Bronchial epithelial cell (primary cell): ENCODE results near the gene ZNF296. TPM values are rescaled to one million over a fixed set of nuclear protein-coding genes. Genes with fewer than 3 reads are reported as not detected.
A peak's percentile ranks its signal among the peaks of the same experiment; 100 is the strongest.

Experiments used
- DNase-seq: peaks from one replicate; pipeline ENCODE4 v3.0.0-alpha.2; 2010; ENCODE audit warnings: low read depth
- FAIRE-seq: peaks from 2 replicates; lab custom pipeline; 2011; peaks lifted over from hg19 to GRCh38; lab: Jason Lieb, UNC
- H3K27me3 ChIP-seq: 2 replicates; pipeline ENCODE4 v1.5.1; 2011; ENCODE audit warnings: low read length; ENCODE audit not compliant: control insufficient read depth, insufficient read depth
- H3K36me3 ChIP-seq: 2 replicates; pipeline ENCODE4 v1.5.1; 2011; ENCODE audit warnings: low read length; ENCODE audit not compliant: control insufficient read depth, insufficient read depth
- H3K4me3 ChIP-seq: 2 replicates; pipeline ENCODE4 v1.5.1; 2011; ENCODE audit warnings: mild to moderate bottlenecking, low read depth, low read length, control low read depth
- CTCF ChIP-seq: IDR thresholded peaks from 2 replicates; pipeline ENCODE4 v1.5.1; 2011; ENCODE audit warnings: mild to moderate bottlenecking, moderate library complexity, low read length, control low read depth, inconsistent platforms; ENCODE audit not compliant: insufficient read depth, severe bottlenecking
- total RNA-seq: library from RNA; depleted of rRNA; stranded (reverse); fragments of >200 nt; gene quantifications from 2 replicates; pipeline ENCODE4 v1.2.1, GENCODE V29; 2014

ZNF296 gene
- total RNA-seq, 1 donor from 2014 or later = under 0.01 TPM

DNA sequence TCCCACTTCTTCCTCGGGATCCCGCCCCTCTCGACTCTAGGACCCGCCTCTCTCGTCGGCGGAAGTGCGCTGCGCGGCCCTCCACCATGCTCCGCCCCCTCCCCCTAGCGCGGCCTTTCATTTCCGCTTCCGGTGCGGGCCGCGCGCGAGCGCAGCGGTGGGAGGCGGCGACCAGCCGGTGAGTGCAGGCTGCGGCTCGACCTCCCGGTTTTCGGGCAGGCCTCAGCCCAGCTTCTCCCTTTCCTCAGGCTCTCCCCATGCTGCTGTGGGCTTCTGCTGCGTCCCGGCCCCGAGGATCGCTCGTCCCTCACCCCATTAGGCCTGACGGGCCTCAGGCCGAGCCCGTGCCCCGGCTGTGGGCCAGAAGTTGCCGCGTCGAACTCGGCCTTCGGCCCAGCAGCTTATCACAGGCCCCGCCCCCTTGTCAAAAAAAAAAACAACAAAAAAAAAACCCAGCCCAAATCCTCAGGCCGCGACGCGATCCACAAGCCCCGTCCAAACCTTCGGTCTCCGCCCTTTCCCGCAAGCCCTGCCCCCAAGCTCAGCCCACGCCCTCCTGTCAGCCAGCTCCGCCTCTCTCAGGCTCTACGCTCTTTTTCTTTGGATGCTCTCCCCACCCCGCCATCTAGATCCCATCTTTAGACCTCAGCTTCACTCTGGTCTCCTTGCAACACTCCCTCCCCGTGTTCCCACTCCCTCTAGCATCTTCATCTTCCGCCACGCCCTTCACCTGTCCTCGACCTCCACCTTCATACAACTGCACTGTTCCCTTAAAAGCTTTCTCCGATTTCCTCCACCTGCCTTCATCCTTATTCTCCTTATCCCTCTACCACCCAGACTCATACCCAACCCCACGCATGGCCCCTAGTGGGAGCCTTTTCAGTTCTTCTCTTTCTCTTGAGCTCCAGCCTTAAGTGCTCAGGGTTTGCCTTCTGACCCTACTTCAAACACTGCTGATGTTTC, 37.1 kb downstream of the ZNF296 start, which contains the start of gene CLASRP:
TSS of gene CLASRP (plus strand) at position 115 of the 963 bp plus-strand sequence. CDS start 1,168 bp downstream, outside the sequence.
- FAIRE-seq (no peak), DNase-seq (peak; percentile 69)
- Histone ChIP-seq H3K36me3 (peaks cover 19% of the 10 kb centered on the region), H3K4me3 (peak within 1 kb of the TSS; percentile 61), H3K27me3 (no peaks in the 10 kb centered on the region)
- TF ChIP-seq CTCF = no peak

DNA sequence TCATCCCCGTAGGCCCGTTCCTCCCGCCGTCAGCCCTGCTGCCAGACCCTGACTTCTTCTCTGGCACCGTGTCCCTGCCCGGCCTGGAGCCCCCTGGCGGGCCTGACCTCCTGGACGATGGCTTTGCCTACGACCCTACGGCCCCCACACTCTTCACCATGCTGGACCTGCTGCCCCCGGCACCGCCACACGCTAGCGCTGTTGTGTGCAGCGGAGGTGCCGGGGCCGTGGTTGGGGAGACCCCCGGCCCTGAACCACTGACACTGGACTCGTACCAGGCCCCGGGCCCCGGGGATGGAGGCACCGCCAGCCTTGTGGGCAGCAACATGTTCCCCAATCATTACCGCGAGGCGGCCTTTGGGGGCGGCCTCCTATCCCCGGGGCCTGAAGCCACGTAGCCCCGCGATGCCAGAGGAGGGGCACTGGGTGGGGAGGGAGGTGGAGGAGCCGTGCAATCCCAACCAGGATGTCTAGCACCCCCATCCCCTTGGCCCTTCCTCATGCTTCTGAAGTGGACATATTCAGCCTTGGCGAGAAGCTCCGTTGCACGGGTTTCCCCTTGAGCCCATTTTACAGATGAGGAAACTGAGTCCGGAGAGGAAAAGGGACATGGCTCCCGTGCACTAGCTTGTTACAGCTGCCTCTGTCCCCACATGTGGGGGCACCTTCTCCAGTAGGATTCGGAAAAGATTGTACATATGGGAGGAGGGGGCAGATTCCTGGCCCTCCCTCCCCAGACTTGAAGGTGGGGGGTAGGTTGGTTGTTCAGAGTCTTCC, 38.7 kb downstream of the ZNF296 start:
- H3K36me3 ChIP-seq = peaks cover 17% of the 10 kb centered on the region
- no peak for DNase-seq

GRCh38 chr19:45035755-45036154, 40.5 kb downstream of the ZNF296 start:
- H3K27me3 ChIP-seq = no peaks in the 10 kb centered on the region
- peaks cover 18% of the 10 kb centered on the region for H3K36me3 ChIP-seq
- no peak overlapping the region for H3K4me3 ChIP-seq
- no peak for DNase-seq
- no peak for FAIRE-seq
- TF ChIP-seq CTCF = no peak

More for the DNA sequence above, 38.7 kb downstream of the ZNF296 start:
- H3K27me3 ChIP-seq = no peaks in the 10 kb centered on the region
- H3K4me3 ChIP-seq = no peak overlapping the region
- TF ChIP-seq CTCF = no peak
- no peak for FAIRE-seq

- Histone ChIP-seq H3K4me3 (no peak overlapping the region), H3K27me3 (no peaks in the 10 kb centered on the region), H3K36me3 (peaks cover 11% of the 10 kb centered on the region)
- no peak for TF ChIP-seq CTCF
- DNase-seq (no peak), FAIRE-seq (no peak)
Observed at GRCh38 chr19:45032421-45032820, 43.9 kb downstream of the ZNF296 start.

- peaks cover 9% of the 10 kb centered on the region for H3K36me3 ChIP-seq
- FAIRE-seq (no peak), DNase-seq (no peak)
- no peak overlapping the region for H3K4me3 ChIP-seq
- no peak for TF ChIP-seq CTCF
- H3K27me3 ChIP-seq = no peaks in the 10 kb centered on the region
Observed at GRCh38 chr19:45030825-45031224, 45.5 kb downstream of the ZNF296 start.
